Measurements from ENCODE around the gene NSUN6. TPM values are rescaled to one million over a fixed set of nuclear protein-coding genes. Genes with fewer than 3 reads are reported as not detected.

The NSUN6 gene
- total and polyA plus RNA-seq, 3 donors from 2014 or later, result 34.7 to 73.0 (median 50.2) TPM

DNA sequence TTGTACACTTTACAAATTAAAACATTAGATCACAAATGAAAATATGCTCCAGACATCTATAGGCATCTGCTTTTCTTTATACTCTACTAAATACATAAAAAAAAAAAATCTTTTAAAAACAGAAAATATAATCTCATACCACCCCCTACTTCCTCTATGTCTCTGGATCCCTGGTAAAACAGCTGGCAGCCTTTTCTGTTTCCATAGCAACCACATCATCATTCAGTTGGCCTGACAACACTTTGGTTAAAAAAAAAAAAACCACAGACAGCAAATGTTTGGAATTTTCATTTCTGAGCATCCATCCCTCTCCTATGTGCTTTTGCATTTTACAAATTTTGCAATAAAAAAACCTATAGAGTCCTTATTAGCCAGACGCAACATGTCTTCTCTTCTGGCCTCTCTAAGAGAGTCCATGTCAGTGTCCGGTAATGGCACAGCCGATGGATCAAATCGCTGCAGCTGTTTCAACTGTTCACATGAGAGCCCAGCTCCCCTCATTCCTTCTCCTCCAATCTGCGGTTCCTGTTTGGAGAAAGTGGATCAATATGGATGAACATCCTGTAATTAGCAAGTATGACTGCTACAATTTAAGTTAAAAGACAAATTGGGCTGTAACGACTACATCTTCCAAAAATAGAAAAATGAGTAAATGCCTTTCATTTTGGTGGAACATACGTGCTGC, 105.6 kb downstream of the NSUN6 start:
- no peaks in the 10 kb centered on the region for H3K9me3 ChIP-seq
- no peaks in the 10 kb centered on the region for H3K4me1 ChIP-seq
- H3K36me3 ChIP-seq (ENCODE audit: low read depth, missing control alignments), result no peaks in the 10 kb centered on the region
- no peak overlapping the region for H3K27ac ChIP-seq
- 86 to 91% methylated on average over 7 of the region's 7 CpGs for WGBS, 2 donors
- intact Hi-C loops (cut with DNase I; ENCODE audit: low total_unique reads), result no loop called here
- no peak for TF ChIP-seq POLR2A (IDR thresholded peaks at IDR 0.05)
- TF ChIP-seq, protein P1, sequence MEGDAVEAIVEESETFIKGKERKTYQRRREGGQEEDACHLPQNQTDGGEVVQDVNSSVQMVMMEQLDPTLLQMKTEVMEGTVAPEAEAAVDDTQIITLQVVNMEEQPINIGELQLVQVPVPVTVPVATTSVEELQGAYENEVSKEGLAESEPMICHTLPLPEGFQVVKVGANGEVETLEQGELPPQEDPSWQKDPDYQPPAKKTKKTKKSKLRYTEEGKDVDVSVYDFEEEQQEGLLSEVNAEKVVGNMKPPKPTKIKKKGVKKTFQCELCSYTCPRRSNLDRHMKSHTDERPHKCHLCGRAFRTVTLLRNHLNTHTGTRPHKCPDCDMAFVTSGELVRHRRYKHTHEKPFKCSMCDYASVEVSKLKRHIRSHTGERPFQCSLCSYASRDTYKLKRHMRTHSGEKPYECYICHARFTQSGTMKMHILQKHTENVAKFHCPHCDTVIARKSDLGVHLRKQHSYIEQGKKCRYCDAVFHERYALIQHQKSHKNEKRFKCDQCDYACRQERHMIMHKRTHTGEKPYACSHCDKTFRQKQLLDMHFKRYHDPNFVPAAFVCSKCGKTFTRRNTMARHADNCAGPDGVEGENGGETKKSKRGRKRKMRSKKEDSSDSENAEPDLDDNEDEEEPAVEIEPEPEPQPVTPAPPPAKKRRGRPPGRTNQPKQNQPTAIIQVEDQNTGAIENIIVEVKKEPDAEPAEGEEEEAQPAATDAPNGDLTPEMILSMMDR (IDR thresholded peaks at IDR 0.05), result no peak
- DNase-seq, result no peak
- H3K4me3 ChIP-seq, result no peak overlapping the region
- no peaks in the 10 kb centered on the region for H3K27me3 ChIP-seq

DNA sequence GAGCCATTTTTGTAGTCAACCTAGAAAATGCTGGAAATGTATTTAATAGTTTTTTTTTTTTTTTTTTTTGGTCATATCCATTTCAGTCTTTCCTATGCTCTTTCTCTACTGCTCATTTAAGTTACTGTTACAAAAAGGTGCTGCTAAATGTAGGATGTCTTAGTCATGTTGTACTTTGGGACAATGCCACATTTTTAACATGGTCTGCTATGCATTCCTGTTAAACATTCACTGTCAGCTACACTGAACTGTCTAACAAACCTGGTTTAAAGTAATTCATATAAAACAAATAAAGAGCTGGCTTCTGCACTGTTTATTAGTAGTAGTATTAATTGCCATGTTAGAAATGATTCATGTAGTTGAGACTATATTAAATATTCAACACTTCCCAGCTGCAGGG, 108.6 kb downstream of the NSUN6 start:
- no peak for TF ChIP-seq POLR2A (IDR thresholded peaks at IDR 0.05)
- TF ChIP-seq, protein P1 (IDR thresholded peaks at IDR 0.05), result no peak
- no peak overlapping the region for H3K27ac ChIP-seq
- no peaks in the 10 kb centered on the region for H3K27me3 ChIP-seq
- DNase-seq, result no peak
- H3K4me3 ChIP-seq, result no peak overlapping the region
- no peaks in the 10 kb centered on the region for H3K9me3 ChIP-seq
- intact Hi-C loops (cut with DNase I; ENCODE audit: low total_unique reads), result no loop called here
- H3K36me3 ChIP-seq (ENCODE audit: low read depth, missing control alignments), result no peaks in the 10 kb centered on the region
- H3K4me1 ChIP-seq, result no peaks in the 10 kb centered on the region

DNA sequence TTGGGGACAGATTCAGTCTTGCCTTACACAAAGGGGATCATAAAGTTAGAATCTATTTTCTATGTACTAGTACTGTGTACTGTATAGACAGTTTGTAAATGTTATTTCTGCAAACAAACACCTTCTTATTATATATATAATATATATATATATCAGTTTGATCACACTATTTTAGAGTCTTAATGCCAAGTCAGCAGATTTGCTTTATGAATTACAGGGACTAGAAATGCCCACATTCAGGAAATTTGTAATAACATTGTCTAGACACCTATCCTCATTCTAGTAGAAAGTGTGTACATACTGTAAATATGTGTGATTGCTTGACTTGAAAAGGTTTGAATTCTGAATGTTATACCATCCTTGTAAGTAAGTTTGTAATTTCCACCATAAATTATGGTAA, 111.2 kb downstream of the NSUN6 start:
- H3K27ac ChIP-seq, result no peak overlapping the region
- no peak for DNase-seq
- no peaks in the 10 kb centered on the region for H3K9me3 ChIP-seq
- H3K4me3 ChIP-seq, result no peak overlapping the region
- H3K27me3 ChIP-seq, result no peaks in the 10 kb centered on the region
- H3K4me1 ChIP-seq, result no peaks in the 10 kb centered on the region
- intact Hi-C loops (cut with DNase I; ENCODE audit: low total_unique reads), result no loop called here
- TF ChIP-seq, protein P1 (IDR thresholded peaks at IDR 0.05), result no peak
- no peak for TF ChIP-seq POLR2A (IDR thresholded peaks at IDR 0.05)
- no peaks in the 10 kb centered on the region for H3K36me3 ChIP-seq (ENCODE audit: low read depth, missing control alignments)

DNA sequence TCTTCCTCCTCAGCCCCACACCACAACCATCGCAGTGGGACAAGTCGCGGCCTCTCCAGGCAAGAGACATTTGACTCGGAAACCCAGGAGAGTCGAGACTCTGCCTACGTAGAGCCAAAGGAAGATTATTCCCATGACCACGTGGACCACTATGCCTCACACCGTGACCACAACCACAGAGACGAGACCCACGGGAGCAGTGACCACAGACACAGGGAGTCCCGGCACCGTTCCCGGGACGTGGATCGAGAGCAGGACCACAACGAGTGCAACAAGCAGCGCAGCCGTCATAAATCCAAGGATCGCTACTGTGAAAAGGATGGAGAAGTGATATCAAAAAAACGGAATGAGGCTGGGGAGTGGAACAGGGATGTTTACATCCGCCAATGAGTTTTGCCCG, 112.1 kb downstream of the NSUN6 start:
- Histone ChIP-seq H3K27ac (no peak overlapping the region), H3K36me3 (ENCODE audit: low read depth, missing control alignments) (no peaks in the 10 kb centered on the region), H3K27me3 (no peaks in the 10 kb centered on the region), H3K9me3 (no peaks in the 10 kb centered on the region), H3K4me1 (no peaks in the 10 kb centered on the region), H3K4me3 (no peak overlapping the region)
- 86 to 94% methylated on average over 20 to 22 of the region's 22 CpGs for WGBS, 2 donors
- intact Hi-C loops (cut with DNase I; ENCODE audit: low total_unique reads), result no loop called here
- DNase-seq, result no peak
- TF ChIP-seq POLR2A (IDR thresholded peaks at IDR 0.05), result no peak
- TF ChIP-seq, protein P1 (IDR thresholded peaks at IDR 0.05), result no peak

DNA sequence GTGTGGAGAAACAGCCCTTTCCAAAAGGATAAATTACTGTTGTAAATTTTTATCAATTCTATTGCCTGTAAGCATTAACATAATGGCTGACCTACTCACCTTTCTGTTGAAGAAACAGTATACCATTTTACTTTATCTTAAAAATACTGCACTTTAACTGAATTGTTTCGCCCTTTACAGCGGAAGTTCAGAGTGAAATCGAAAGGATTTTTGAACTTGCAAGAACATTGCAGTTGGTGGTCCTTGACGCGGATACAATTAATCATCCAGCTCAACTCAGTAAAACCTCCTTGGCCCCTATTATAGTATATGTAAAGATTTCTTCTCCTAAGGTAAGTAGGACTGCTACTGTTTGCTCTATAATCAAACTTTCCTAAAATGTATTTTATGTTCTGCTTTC, 117.5 kb downstream of the NSUN6 start:
- Histone ChIP-seq H3K36me3 (ENCODE audit: low read depth, missing control alignments) (no peaks in the 10 kb centered on the region), H3K27me3 (no peaks in the 10 kb centered on the region), H3K4me1 (no peaks in the 10 kb centered on the region), H3K4me3 (no peak overlapping the region), H3K9me3 (no peaks in the 10 kb centered on the region), H3K27ac (no peak overlapping the region)
- 74 to 77% methylated on average over 5 of the region's 5 CpGs for WGBS, 2 donors
- intact Hi-C loops (cut with DNase I; ENCODE audit: low total_unique reads), result no loop called here
- no peak for DNase-seq
- TF ChIP-seq, protein P1 (IDR thresholded peaks at IDR 0.05), result no peak
- TF ChIP-seq POLR2A (IDR thresholded peaks at IDR 0.05), result no peak

All from testis (tissue), 3 donors.